Neuron (in vitro differentiated cells): ENCODE data around the gene TCP1.
A peak's percentile ranks its signal among the peaks of the same experiment; 100 is the strongest.
"Not testable (repeated sequence)": the region's sequence is repeated elsewhere in the genome, so short reads cannot be mapped to it uniquely, and the experiment has no call there.

ENCODE experiments used
- H2AFZ ChIP-seq: one replicate; pipeline ENCODE4 v1.6.1; 2013; ENCODE audit warnings: low read depth, mild to moderate bottlenecking, inconsistent platforms, low read length, moderate library complexity
- H3K27me3 ChIP-seq: one replicate; pipeline ENCODE4 v1.6.1; 2013; ENCODE audit warnings: low read length; ENCODE audit not compliant: insufficient read depth
- H3K36me3 ChIP-seq: one replicate; pipeline ENCODE4 v1.6.1; 2013; ENCODE audit warnings: low read length; ENCODE audit not compliant: insufficient read depth
- H3K4me1 ChIP-seq: one replicate; pipeline ENCODE4 v1.6.1; 2013; ENCODE audit warnings: low read length; ENCODE audit not compliant: insufficient read depth
- H3K4me3 ChIP-seq: 2 replicates; pipeline ENCODE4 v1.5.1; 2013; ENCODE audit warnings: mild to moderate bottlenecking, low read length, moderate library complexity
- H3K9me3 ChIP-seq: one replicate; pipeline ENCODE4 v1.6.1; 2013; ENCODE audit warnings: low read length

TCP1 gene

GRCh38 chr6:159826004-159826403 is 36.6 kb upstream of the TCP1 start:
- Histone ChIP-seq H2AFZ (no peak overlapping the region), H3K27me3 (no peaks in the 10 kb centered on the region), H3K4me3 (no peak overlapping the region), H3K36me3 (no peaks in the 10 kb centered on the region), H3K4me1 (no peaks in the 10 kb centered on the region), H3K9me3 (no peaks in the 10 kb centered on the region)

- not testable (repeated sequence) for H3K27me3 ChIP-seq, H3K9me3 ChIP-seq, H2AFZ ChIP-seq, H3K4me3 ChIP-seq, H3K4me1 ChIP-seq, H3K36me3 ChIP-seq
Measured at GRCh38 chr6:159824690-159825089, 35.3 kb upstream of the TCP1 start.

GRCh38 chr6:159823953-159824352 is 34.6 kb upstream of the TCP1 start:
- Histone ChIP-seq H3K36me3 (no peaks in the 10 kb centered on the region), H3K27me3 (peaks cover 6% of the 10 kb centered on the region), H2AFZ (no peak overlapping the region)

GRCh38 chr6:159821726-159822125 is 32.3 kb upstream of the TCP1 start:
- H3K27me3 ChIP-seq = peaks cover 6% of the 10 kb centered on the region
- H3K36me3 ChIP-seq = no peaks in the 10 kb centered on the region
- H3K4me3 ChIP-seq = no peak overlapping the region
- H2AFZ ChIP-seq = no peak overlapping the region
- no peaks in the 10 kb centered on the region for H3K9me3 ChIP-seq
- peaks cover 9% of the 10 kb centered on the region for H3K4me1 ChIP-seq

More at GRCh38 chr6:159823953-159824352, 34.6 kb upstream of the TCP1 start:
- Histone ChIP-seq H3K4me1 (peaks cover 9% of the 10 kb centered on the region), H3K4me3 (no peak overlapping the region), H3K9me3 (no peaks in the 10 kb centered on the region)

- H3K36me3 ChIP-seq = no peaks in the 10 kb centered on the region
- no peaks in the 10 kb centered on the region for H3K9me3 ChIP-seq
- H3K4me1 ChIP-seq = peaks cover 9% of the 10 kb centered on the region
- H2AFZ ChIP-seq = no peak overlapping the region
- H3K4me3 ChIP-seq = no peak overlapping the region
- peaks cover 6% of the 10 kb centered on the region for H3K27me3 ChIP-seq
Measured at GRCh38 chr6:159821122-159821521, 31.7 kb upstream of the TCP1 start.

- Histone ChIP-seq H3K4me3 (peak overlapping the region; percentile 14), H3K27me3 (peaks cover 6% of the 10 kb centered on the region), H3K4me1 (peaks cover 9% of the 10 kb centered on the region), H3K9me3 (no peaks in the 10 kb centered on the region), H3K36me3 (no peaks in the 10 kb centered on the region), H2AFZ (peak overlapping the region; percentile 39)
Measured at GRCh38 chr6:159819932-159820640, 30.7 kb upstream of the TCP1 start.

- peaks cover 6% of the 10 kb centered on the region for H3K27me3 ChIP-seq
Measured at GRCh38 chr6:159819098-159819497, 29.7 kb upstream of the TCP1 start.

GRCh38 chr6:159817951-159818739 is 28.7 kb upstream of the TCP1 start:
- Histone ChIP-seq H3K27me3 (peaks cover 6% of the 10 kb centered on the region), H2AFZ (no peak overlapping the region), H3K9me3 (no peaks in the 10 kb centered on the region), H3K4me1 (peaks cover 9% of the 10 kb centered on the region), H3K36me3 (no peaks in the 10 kb centered on the region), H3K4me3 (no peak overlapping the region)

More at GRCh38 chr6:159819098-159819497, 29.7 kb upstream of the TCP1 start:
- Histone ChIP-seq H3K9me3 (no peaks in the 10 kb centered on the region), H3K36me3 (no peaks in the 10 kb centered on the region), H3K4me1 (peaks cover 9% of the 10 kb centered on the region), H2AFZ (no peak overlapping the region), H3K4me3 (no peak overlapping the region)

GRCh38 chr6:159816775-159817174 is 27.4 kb upstream of the TCP1 start:
- not testable (repeated sequence) for H3K9me3 ChIP-seq, H3K36me3 ChIP-seq, H3K27me3 ChIP-seq, H3K4me1 ChIP-seq, H3K4me3 ChIP-seq, H2AFZ ChIP-seq

GRCh38 chr6:159815410-159815809 is 26.0 kb upstream of the TCP1 start:
- Histone ChIP-seq H2AFZ (no peak overlapping the region), H3K4me1 (peaks cover 14% of the 10 kb centered on the region), H3K4me3 (no peak overlapping the region)

GRCh38 chr6:159813781-159814180 is 24.4 kb upstream of the TCP1 start:
- Histone ChIP-seq H3K9me3 (no peaks in the 10 kb centered on the region), H3K27me3 (no peaks in the 10 kb centered on the region), H3K4me1 (peaks cover 8% of the 10 kb centered on the region), H3K4me3 (no peak overlapping the region), H2AFZ (no peak overlapping the region), H3K36me3 (no peaks in the 10 kb centered on the region)

More at GRCh38 chr6:159815410-159815809, 26.0 kb upstream of the TCP1 start:
- no peaks in the 10 kb centered on the region for H3K36me3 ChIP-seq
- H3K9me3 ChIP-seq = no peaks in the 10 kb centered on the region
- peaks cover 6% of the 10 kb centered on the region for H3K27me3 ChIP-seq

GRCh38 chr6:159809149-159809548 is 19.7 kb upstream of the TCP1 start:
- H3K4me3 ChIP-seq = no peak overlapping the region
- H3K4me1 ChIP-seq = peaks cover 8% of the 10 kb centered on the region
- no peaks in the 10 kb centered on the region for H3K36me3 ChIP-seq
- H3K27me3 ChIP-seq = no peaks in the 10 kb centered on the region
- no peaks in the 10 kb centered on the region for H3K9me3 ChIP-seq
- H2AFZ ChIP-seq = no peak overlapping the region

- Histone ChIP-seq H2AFZ (no peak overlapping the region), H3K27me3 (no peaks in the 10 kb centered on the region), H3K36me3 (no peaks in the 10 kb centered on the region), H3K4me3 (no peak overlapping the region), H3K9me3 (no peaks in the 10 kb centered on the region), H3K4me1 (peaks cover 8% of the 10 kb centered on the region)
Measured at GRCh38 chr6:159808647-159809046, 19.2 kb upstream of the TCP1 start.
